ENCODE measurements around the gene PCBP1.
"Not testable (repeated sequence)": the region's sequence is repeated elsewhere in the genome, so short reads cannot be mapped to it uniquely, and the experiment has no call there.

DNA sequence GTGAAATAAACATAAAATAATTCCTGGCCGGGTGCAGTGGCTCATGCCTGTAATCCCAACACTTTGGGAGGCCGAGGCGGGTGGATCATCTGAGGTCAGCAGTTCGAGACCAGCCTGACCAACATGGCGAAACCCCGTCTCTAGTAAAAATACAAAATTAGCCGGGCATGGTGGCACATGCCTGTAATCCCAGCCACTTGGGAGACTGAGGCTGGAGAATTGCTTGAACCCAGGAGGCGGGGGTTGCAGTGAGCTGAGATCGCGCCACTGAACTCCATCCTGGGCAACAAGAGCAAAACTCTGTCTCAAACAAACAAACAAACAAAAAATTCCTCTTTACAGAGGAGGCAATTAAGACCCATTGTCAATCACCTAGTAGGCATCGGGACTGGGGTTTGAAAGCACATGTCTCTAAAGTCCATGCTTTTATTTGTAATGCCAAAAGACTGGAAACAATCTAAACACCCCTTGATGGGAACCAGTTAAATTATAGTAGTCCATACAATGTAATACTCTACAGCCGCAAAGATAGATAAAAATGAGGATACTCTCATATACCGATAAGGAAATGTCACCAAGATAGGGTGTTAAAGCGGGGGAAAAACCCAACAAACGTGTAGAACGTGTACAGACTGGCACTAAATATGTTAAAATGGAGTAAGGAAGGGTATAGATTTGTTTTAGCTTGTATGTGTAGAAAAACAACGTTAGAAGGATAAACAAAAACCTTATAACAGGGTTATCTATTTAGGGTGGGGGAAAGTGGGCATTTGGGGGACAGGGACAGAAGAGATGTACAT is 44.3 kb downstream of the PCBP1 start:
- not testable (repeated sequence) for TF ChIP-seq POLR2A (IDR thresholded peaks at IDR 0.05; ENCODE audit: low read length); GATA1 (IDR thresholded peaks at IDR 0.05; ENCODE audit: low read depth, low read length)

Data from erythroblast (primary cell).